HG03521 (cell line): ENCODE measurements around the gene ESCO1.

Source experiments
- ATAC-seq: cut with Tn5 transposase; IDR thresholded peaks from one replicate; pipeline ENCODE4 v1.9.1; 2021; ENCODE audit warnings: mild to moderate bottlenecking, moderate library complexity; ENCODE audit not compliant: unreplicated experiment

ESCO1 gene

GRCh38 chr18:21496277-21496835, 104.1 kb downstream of the ESCO1 start:
- no peak for ATAC-seq

- no peak for ATAC-seq
Observed at GRCh38 chr18:21490748-21491147, 109.8 kb downstream of the ESCO1 start.

DNA sequence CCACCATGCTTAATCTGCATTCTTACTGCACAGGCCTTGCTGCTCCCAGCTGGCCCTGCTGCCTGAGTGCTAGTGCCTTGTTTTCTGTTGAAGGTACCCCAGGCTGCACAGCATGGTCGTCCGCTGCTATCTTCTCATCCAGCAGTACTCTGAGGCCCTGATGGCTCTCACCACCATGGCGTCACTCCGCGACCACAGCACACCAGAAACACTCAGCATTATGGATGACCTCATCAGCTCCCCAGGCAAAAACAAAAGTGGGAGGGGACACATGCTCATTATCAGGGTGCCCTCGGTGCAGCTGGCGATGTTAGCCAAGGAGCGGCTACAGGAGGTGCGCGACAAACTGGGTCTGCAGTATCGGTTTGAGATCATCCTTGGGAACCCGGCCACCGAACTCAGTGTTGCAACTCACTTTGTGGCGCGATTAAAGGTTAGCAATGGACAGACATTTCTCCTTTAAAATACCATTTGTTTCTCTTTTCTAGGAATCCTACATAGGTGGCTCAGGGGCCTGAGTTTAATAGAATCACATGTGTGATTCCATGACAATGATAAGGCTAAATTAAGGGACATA, 110.5 kb downstream of the ESCO1 start:
- ATAC-seq: no peak

DNA sequence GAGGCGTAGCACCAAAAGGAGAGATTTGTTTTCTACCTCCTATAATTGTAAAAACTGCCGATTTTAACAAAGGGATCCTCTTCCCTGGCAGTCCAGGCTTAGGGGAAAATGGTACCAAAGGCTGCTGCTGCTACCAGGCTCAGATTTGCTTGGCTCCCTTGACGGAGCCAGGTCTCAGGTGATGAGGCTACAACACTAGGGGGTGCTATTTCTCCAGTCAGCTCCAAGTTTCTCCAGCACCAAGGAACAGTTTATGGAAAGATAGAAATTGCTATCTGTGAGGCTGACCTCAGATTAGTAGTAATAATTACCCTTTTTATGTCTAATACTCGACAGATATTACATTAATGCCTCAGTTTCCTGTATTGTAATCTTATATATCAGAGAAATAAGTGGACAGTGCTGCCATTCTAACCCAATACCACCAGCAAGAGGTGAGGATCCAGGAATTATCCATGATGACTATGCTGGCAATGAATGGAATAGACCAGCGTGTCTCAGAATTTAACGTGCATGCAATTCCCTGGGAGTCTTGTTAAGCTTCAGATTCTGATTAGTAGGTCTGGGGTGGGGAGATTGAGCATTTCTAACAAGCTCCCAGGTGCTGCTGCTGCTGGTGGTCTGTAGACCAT, 111.3 kb downstream of the ESCO1 start:
- no peak for ATAC-seq

DNA sequence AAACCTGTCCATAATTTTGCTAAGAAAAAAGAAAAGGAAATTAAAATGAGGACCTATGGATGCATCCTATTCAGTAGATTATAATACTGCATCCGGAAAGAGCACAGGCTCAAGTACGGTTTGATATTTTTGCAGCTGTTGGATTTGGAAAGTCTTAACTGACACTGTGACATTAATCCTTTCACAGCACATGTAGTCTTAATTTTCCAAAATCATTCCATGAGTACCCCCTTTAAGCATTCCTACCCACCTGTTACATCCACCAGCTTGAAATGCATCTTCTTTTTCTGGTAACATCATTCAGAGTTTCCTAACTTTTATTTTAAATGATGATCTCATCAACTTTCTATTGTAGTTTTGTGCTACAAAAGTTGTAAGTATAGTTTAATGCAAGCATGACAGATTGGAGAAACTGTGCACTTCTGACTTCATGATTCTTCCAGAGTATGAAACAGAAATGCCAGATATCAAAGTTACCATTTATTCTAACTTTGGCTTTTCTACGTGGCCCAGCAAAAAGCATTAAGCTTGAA, 113.5 kb downstream of the ESCO1 start:
- no peak for ATAC-seq

DNA sequence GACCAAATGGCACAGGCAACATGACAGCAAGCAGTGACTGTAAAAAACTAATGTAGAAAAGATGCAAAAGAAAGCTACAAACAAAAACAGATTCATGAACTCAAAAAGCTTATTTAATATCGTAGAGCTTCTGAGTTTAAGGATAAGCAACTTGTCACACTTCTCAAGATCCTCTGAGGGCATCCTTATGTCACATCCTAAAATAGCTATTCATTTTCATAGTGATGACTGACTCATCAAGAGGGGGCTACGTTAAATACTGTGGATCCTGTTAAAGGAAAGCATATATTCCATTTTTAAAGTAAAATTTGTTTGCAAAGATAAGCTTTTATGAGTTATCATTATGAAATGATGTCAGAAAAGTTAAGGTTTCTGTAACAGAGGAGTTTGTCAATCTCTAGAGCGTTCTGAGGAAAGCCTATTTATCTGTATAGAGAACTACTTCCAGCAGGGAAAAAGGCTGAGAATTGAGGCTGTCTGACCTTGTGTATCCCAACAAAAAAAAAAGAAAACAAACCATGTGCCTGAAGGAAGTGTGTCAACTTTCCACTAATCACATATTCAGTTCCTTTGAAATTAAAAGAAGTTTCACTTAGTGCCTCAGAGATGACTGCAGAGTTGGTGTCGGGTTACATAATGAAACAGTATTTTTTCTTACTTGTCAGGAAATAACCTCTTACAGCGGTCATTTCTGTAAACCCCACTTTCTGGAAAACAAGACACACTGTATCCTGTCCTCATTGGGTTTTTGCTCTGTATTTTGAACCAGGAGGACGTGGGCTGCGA, 115.5 kb downstream of the ESCO1 start:
- no peak for ATAC-seq

DNA sequence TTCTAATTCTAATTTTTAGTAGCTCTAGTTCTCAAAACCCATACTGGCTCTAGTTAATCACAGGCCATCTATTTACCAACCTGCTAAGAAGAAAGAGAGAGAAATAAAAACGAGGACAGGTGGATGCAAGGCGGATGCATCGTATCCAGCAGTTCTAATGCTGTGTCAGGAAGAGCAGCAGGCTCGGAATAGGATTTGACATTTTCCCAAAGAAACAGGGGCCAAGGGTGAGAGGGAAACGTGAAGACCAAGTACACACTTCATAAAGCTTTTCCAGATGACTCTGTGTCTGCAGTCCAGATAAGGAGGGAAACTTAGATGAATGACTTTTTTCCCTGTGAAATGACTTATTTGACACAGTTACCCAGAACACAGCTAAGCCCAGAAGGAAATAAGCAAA, 117.5 kb downstream of the ESCO1 start:
- no peak for ATAC-seq

- no peak for ATAC-seq
Observed at GRCh38 chr18:21481739-21482138, 118.8 kb downstream of the ESCO1 start.

- no peak for ATAC-seq
Observed at GRCh38 chr18:21479721-21480120, 120.8 kb downstream of the ESCO1 start.
